Measurements from ENCODE around the gene USP2. TPM values are rescaled to one million over a fixed set of nuclear protein-coding genes. Genes with fewer than 3 reads are reported as not detected.

USP2 gene
- total RNA-seq, 2 experiments from 2014 or later, result 10.6 to 24.5 TPM

DNA sequence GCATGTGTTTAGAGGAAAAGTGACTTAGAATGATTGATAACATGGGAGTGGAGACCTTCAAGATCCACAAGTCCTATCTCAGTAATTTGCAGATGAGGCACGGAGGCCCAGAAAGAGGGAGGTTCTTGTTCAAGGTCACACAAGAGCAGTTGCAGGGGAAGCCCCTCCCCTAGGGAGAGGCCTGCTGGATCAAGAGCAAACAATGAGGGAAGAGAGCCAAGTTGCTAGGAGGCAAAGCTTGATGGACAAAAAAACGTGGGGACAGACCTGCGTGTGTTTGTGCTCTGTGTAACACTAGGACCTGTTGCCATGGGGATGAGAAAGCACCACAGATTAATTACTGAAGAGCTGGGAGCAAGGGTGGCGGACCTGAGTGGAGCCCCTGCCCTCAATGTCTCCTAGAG, 28.6 kb downstream of the USP2 start:
- Histone ChIP-seq H3K4me2 (ENCODE audit: low read length) (no peak overlapping the region), H4K20me1 (ENCODE audit: insufficient read depth, low read length) (no peaks in the 10 kb centered on the region), H3K27ac (ENCODE audit: low read depth, low read length, poor library complexity, severe bottlenecking) (no peak overlapping the region), H3K4me3 (ENCODE audit: low read depth, low read length, poor library complexity, severe bottlenecking) (no peak overlapping the region), H3K36me3 (ENCODE audit: insufficient read depth, low read length) (peaks cover 35% of the 10 kb centered on the region), H3K4me1 (ENCODE audit: insufficient read depth, low read length, poor library complexity, severe bottlenecking) (peaks cover 20% of the 10 kb centered on the region), H3K9me2 (ENCODE audit: insufficient read depth, low read length) (no peaks in the 10 kb centered on the region), H3K9me3 (ENCODE audit: low read length) (no peaks in the 10 kb centered on the region), H2AFZ (ENCODE audit: low read length) (no peak overlapping the region), H3K79me2 (ENCODE audit: insufficient read depth, low read depth, low read length) (no peaks in the 10 kb centered on the region)
- intact Hi-C loops (cut with micrococcal nuclease; ENCODE audit: unreplicated experiment), result no loop called here
- no peak for DNase-seq (ENCODE audit: low spot score)
- ChIA-PET POLR2A (interaction anchor here (1.0 kb wide), 1 partner anchor 21 kb away, joined by 4 read pairs; no protein-coding TSS in a partner anchor), CTCF (ENCODE audit: unreplicated experiment) (no interaction called here)
- no peak for TF ChIP-seq EZH2phosphoT487 (IDR thresholded peaks at IDR 0.05; ENCODE audit: borderline replicate concordance, low read depth, low read length)
- TF ChIP-seq, protein P1, sequence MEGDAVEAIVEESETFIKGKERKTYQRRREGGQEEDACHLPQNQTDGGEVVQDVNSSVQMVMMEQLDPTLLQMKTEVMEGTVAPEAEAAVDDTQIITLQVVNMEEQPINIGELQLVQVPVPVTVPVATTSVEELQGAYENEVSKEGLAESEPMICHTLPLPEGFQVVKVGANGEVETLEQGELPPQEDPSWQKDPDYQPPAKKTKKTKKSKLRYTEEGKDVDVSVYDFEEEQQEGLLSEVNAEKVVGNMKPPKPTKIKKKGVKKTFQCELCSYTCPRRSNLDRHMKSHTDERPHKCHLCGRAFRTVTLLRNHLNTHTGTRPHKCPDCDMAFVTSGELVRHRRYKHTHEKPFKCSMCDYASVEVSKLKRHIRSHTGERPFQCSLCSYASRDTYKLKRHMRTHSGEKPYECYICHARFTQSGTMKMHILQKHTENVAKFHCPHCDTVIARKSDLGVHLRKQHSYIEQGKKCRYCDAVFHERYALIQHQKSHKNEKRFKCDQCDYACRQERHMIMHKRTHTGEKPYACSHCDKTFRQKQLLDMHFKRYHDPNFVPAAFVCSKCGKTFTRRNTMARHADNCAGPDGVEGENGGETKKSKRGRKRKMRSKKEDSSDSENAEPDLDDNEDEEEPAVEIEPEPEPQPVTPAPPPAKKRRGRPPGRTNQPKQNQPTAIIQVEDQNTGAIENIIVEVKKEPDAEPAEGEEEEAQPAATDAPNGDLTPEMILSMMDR (conservative IDR thresholded peaks at IDR 0.05; ENCODE audit: low read length), result no peak
- no TSS peak for BruUV-seq (replicated peaks)

GRCh38 chr11:119351232-119351631, 30.3 kb downstream of the USP2 start:
- ChIA-PET POLR2A (interaction anchor here (0.6 kb wide), 1 partner anchor 22 kb away, joined by 3 read pairs; no protein-coding TSS in a partner anchor), CTCF (ENCODE audit: unreplicated experiment) (no interaction called here)
- DNase-seq (ENCODE audit: low spot score), result no peak
- Histone ChIP-seq H3K79me2 (ENCODE audit: insufficient read depth, low read depth, low read length) (no peaks in the 10 kb centered on the region), H4K20me1 (ENCODE audit: insufficient read depth, low read length) (no peaks in the 10 kb centered on the region), H3K9me2 (ENCODE audit: insufficient read depth, low read length) (no peaks in the 10 kb centered on the region), H3K27ac (ENCODE audit: low read depth, low read length, poor library complexity, severe bottlenecking) (no peak overlapping the region), H3K36me3 (ENCODE audit: insufficient read depth, low read length) (peaks cover 20% of the 10 kb centered on the region; the same call in 1 of the 2 replicates), H3K9me3 (ENCODE audit: low read length) (no peaks in the 10 kb centered on the region), H3K4me2 (ENCODE audit: low read length) (no peak overlapping the region), H3K4me3 (ENCODE audit: low read depth, low read length, poor library complexity, severe bottlenecking) (no peak overlapping the region), H2AFZ (ENCODE audit: low read length) (no peak overlapping the region), H3K4me1 (ENCODE audit: insufficient read depth, low read length, poor library complexity, severe bottlenecking) (peaks cover 6% of the 10 kb centered on the region)
- intact Hi-C loops (cut with micrococcal nuclease; ENCODE audit: unreplicated experiment), result no loop called here
- TF ChIP-seq EZH2phosphoT487 (IDR thresholded peaks at IDR 0.05; ENCODE audit: borderline replicate concordance, low read depth, low read length), result no peak
- TF ChIP-seq, protein P1 (conservative IDR thresholded peaks at IDR 0.05; ENCODE audit: low read length), result no peak
- BruUV-seq (replicated peaks), result no TSS peak

- Histone ChIP-seq H3K36me3 (ENCODE audit: insufficient read depth, low read length) (peaks cover 11% of the 10 kb centered on the region; the same call in 1 of the 2 replicates), H3K9me2 (ENCODE audit: insufficient read depth, low read length) (no peaks in the 10 kb centered on the region), H3K4me1 (ENCODE audit: insufficient read depth, low read length, poor library complexity, severe bottlenecking) (no peaks in the 10 kb centered on the region), H3K4me3 (ENCODE audit: low read depth, low read length, poor library complexity, severe bottlenecking) (no peak overlapping the region), H3K27ac (ENCODE audit: low read depth, low read length, poor library complexity, severe bottlenecking) (no peak overlapping the region), H3K4me2 (ENCODE audit: low read length) (no peak overlapping the region), H4K20me1 (ENCODE audit: insufficient read depth, low read length) (no peaks in the 10 kb centered on the region), H2AFZ (ENCODE audit: low read length) (no peak overlapping the region), H3K9me3 (ENCODE audit: low read length) (no peaks in the 10 kb centered on the region), H3K79me2 (ENCODE audit: insufficient read depth, low read depth, low read length) (no peaks in the 10 kb centered on the region)
- ChIA-PET POLR2A (interaction anchor here (0.7 kb wide), 1 partner anchor 31 kb away, joined by 4 read pairs; no protein-coding TSS in a partner anchor), CTCF (ENCODE audit: unreplicated experiment) (interaction anchor here (0.5 to 1.1 kb wide), 3 partner anchors 10 to 364 kb away, joined by 3 to 6 read pairs (median 3); partner anchors contain the start of gene C1QTNF5)
- DNase-seq (ENCODE audit: low spot score), result no peak
- no peak for TF ChIP-seq EZH2phosphoT487 (IDR thresholded peaks at IDR 0.05; ENCODE audit: borderline replicate concordance, low read depth, low read length)
- TF ChIP-seq, protein P1 (conservative IDR thresholded peaks at IDR 0.05; ENCODE audit: low read length), result no peak
- no TSS peak for BruUV-seq (replicated peaks)
- intact Hi-C loops (cut with micrococcal nuclease; ENCODE audit: unreplicated experiment), result no loop called here
These were observed 31.2 kb downstream of the USP2 start for GRCh38 chr11:119350302-119350701.

Data from OCI-LY7 (cell line).